ENCODE results near the gene TEAD1. TPM values are rescaled to one million over a fixed set of nuclear protein-coding genes. Genes with fewer than 3 reads are reported as not detected.

The TEAD1 gene
- total RNA-seq, 2 experiments from 2014 or later: 0.11 TPM; not detected in 1

DNA sequence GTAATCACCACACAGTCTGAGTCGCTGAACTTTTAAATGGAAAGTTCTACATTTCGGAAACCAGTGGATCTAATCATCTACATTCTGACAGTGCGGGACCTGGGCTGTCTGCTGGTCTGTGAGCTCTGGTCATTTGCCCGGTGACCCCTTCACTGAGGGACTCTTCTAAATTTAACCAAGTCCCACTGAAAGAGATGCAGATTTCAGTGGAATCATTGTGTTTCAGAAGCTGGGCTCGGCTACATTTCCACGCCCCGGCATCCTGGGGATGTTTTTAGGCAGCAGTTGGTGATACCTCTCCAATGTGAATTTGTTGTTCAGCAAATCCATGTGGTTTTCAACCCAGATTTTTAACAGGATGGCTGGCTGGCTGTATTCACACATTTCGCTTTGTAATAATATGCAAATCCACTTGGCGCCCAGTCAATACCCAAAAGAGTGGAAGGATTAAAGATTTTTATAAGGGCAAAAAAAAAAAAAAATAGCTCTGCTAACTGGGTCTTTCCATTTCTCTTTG is 189.4 kb downstream of the TEAD1 start:
- ChIA-PET POLR2A (interaction anchor here (0.6 kb wide), 1 partner anchor 17 kb away, joined by 3 read pairs; no protein-coding TSS in a partner anchor), CTCF (interaction anchor here (0.6 to 1.2 kb wide), 3 partner anchors 10 to 25 kb away, joined by 3 to 4 read pairs (median 3); no protein-coding TSS in a partner anchor)
- peaks cover 24 to 31% of the 10 kb centered on the region in 2 experiments for H3K27me3 ChIP-seq (ENCODE audit: control insufficient read depth in 1 of 2, insufficient read depth in 2 of 2, low read length in 2 of 2)
- ATAC-seq (ENCODE audit: poor library complexity): no peak
- no peak for DNase-seq
- no peak overlapping the region for H3K27ac ChIP-seq (ENCODE audit: low read depth in 1 of 2, low read length in 2 of 2)
- no peak overlapping the region for H3K4me3 Mint-ChIP-seq
- TF ChIP-seq, protein P1, sequence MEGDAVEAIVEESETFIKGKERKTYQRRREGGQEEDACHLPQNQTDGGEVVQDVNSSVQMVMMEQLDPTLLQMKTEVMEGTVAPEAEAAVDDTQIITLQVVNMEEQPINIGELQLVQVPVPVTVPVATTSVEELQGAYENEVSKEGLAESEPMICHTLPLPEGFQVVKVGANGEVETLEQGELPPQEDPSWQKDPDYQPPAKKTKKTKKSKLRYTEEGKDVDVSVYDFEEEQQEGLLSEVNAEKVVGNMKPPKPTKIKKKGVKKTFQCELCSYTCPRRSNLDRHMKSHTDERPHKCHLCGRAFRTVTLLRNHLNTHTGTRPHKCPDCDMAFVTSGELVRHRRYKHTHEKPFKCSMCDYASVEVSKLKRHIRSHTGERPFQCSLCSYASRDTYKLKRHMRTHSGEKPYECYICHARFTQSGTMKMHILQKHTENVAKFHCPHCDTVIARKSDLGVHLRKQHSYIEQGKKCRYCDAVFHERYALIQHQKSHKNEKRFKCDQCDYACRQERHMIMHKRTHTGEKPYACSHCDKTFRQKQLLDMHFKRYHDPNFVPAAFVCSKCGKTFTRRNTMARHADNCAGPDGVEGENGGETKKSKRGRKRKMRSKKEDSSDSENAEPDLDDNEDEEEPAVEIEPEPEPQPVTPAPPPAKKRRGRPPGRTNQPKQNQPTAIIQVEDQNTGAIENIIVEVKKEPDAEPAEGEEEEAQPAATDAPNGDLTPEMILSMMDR (IDR thresholded peaks at IDR 0.05): no peak
- H3K27ac Mint-ChIP-seq: no peak overlapping the region
- no peaks in the 10 kb centered on the region for H3K4me1 ChIP-seq (ENCODE audit: insufficient read depth, low read length)
- H3K9me3 Mint-ChIP-seq: no peaks in the 10 kb centered on the region
- no peaks in the 10 kb centered on the region for H3K36me3 ChIP-seq (ENCODE audit: insufficient read depth, low read length)
- H3K9me3 ChIP-seq (ENCODE audit: control insufficient read depth in 1 of 2, insufficient read depth in 1 of 2, low read length in 2 of 2): no peaks in the 10 kb centered on the region
- intact Hi-C loops (cut with DNase I, micrococcal nuclease): no loop called here
- H3K4me3 ChIP-seq (ENCODE audit: low read length): no peak overlapping the region
- H3K27me3 Mint-ChIP-seq: peaks cover 69% of the 10 kb centered on the region
- H3K4me1 Mint-ChIP-seq (ENCODE audit: low read depth): peaks cover 9% of the 10 kb centered on the region
- no peaks in the 10 kb centered on the region for H3K36me3 Mint-ChIP-seq (ENCODE audit: low read depth)

DNA sequence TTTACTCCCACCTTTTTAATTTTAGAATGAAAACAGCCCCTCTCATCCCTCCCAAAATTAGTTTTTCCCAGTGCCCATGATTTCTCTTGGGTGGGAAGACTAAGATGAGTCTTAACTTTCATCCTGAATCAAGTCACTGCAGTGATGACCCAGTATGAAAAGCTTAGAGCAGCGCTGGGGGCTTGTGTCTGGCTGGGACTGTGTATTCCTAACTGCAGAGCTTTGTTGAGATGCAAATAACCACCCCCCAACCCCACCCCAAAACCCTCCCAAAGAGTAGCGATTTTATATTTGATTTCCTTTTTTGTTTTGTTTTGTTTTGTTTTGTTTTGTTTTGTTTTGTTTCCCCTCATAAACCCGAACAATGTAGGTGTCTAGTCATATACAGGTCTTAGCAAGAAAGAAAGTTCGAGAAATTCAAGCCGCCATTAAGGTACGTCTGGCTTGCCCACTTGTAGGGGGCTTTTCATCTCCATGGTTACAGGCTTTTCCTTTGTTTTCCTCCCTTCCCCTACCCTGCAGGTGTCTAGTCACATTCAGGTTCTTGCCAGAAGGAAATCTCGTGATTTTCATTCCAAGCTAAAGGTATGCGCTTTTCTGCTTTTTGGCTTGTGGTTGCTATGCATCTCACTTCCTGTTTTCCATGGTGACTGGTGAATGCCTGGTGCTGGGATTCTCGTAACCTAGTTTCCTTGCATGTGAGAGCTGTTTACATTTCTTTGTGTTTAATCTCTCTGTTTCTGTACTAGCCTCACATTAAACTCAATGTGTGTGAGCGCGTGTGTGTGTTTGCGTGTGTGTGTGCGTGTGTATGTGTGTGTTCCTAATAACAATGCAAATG is 190.3 kb downstream of the TEAD1 start:
- intact Hi-C loops (cut with DNase I, micrococcal nuclease): no loop called here
- no peak overlapping the region for H3K4me3 Mint-ChIP-seq
- H3K27ac Mint-ChIP-seq: no peak overlapping the region
- POLR2A ChIA-PET: no interaction called here
- no peaks in the 10 kb centered on the region for H3K36me3 Mint-ChIP-seq (ENCODE audit: low read depth)
- Histone ChIP-seq H3K9me3 (ENCODE audit: control insufficient read depth in 1 of 2, insufficient read depth in 1 of 2, low read length in 2 of 2) (no peaks in the 10 kb centered on the region), H3K4me1 (ENCODE audit: insufficient read depth, low read length) (no peaks in the 10 kb centered on the region), H3K4me3 (ENCODE audit: low read length) (no peak overlapping the region), H3K27me3 (ENCODE audit: control insufficient read depth in 1 of 2, insufficient read depth in 2 of 2, low read length in 2 of 2) (peaks cover 24 to 31% of the 10 kb centered on the region in 2 experiments), H3K36me3 (ENCODE audit: insufficient read depth, low read length) (no peaks in the 10 kb centered on the region), H3K27ac (ENCODE audit: low read depth in 1 of 2, low read length in 2 of 2) (no peak overlapping the region)
- TF ChIP-seq, protein P1 (IDR thresholded peaks at IDR 0.05): no peak
- peaks cover 71% of the 10 kb centered on the region for H3K27me3 Mint-ChIP-seq
- H3K9me3 Mint-ChIP-seq: no peaks in the 10 kb centered on the region
- CTCF ChIA-PET: interaction anchor here (0.6 kb wide), 2 partner anchors 17 to 24 kb away, joined by 3 to 4 read pairs; no protein-coding TSS in a partner anchor
- peaks cover 9% of the 10 kb centered on the region for H3K4me1 Mint-ChIP-seq (ENCODE audit: low read depth)
- ATAC-seq (ENCODE audit: poor library complexity): no peak
- no peak for DNase-seq

DNA sequence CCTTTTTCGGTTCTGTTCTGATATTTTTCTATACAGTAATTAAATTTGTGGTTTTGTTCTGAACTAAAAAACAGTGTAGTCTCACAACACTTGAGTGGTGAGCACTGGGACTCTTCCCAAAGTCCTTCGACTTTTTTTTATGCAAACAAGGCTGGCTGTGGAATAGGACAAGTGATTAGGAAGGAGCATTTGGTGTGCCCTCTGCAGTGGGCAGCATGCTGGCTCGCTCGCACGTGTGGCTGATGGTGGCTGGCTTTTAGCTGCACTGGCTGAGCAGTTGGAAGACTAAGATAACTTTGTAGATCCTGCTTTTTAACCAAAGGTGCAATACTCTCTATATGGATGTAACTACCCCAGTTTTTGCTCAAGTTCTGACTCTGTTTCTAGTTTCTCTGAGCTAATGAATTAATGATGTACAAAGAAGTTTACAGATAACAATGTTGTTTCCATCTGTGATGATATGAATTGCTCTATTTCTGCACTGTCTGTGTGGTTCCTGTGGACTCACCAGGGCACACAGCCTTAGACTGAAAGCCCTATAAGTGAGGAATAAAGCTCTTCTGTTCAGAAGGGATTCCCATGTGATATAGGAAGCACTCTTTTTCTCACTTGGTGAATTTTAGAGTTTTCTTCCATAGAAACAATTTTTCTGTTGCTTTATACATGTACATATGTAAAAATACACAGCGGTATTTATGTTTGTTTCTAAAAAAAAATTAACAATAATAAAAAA is 191.8 kb downstream of the TEAD1 start:
- Mint-ChIP-seq H3K4me1 (ENCODE audit: low read depth) (peaks cover 9% of the 10 kb centered on the region), H3K27ac (no peak overlapping the region), H3K27me3 (peaks cover 61% of the 10 kb centered on the region), H3K9me3 (no peaks in the 10 kb centered on the region), H3K4me3 (no peak overlapping the region), H3K36me3 (ENCODE audit: low read depth) (no peaks in the 10 kb centered on the region)
- TF ChIP-seq, protein P1 (IDR thresholded peaks at IDR 0.05): no peak
- POLR2A ChIA-PET: no interaction called here
- no peaks in the 10 kb centered on the region for H3K9me3 ChIP-seq (ENCODE audit: control insufficient read depth in 1 of 2, insufficient read depth in 1 of 2, low read length in 2 of 2)
- ATAC-seq (ENCODE audit: poor library complexity): no peak
- no peak overlapping the region for H3K27ac ChIP-seq (ENCODE audit: low read depth in 1 of 2, low read length in 2 of 2)
- no peaks in the 10 kb centered on the region for H3K36me3 ChIP-seq (ENCODE audit: insufficient read depth, low read length)
- intact Hi-C loops (cut with DNase I, micrococcal nuclease): no loop called here
- CTCF ChIA-PET: interaction anchor here (1.1 kb wide), 1 partner anchor 10 kb away, joined by 3 read pairs; no protein-coding TSS in a partner anchor
- H3K27me3 ChIP-seq (ENCODE audit: control insufficient read depth in 1 of 2, insufficient read depth in 2 of 2, low read length in 2 of 2): peaks cover 24 to 31% of the 10 kb centered on the region in 2 experiments
- H3K4me1 ChIP-seq (ENCODE audit: insufficient read depth, low read length): no peaks in the 10 kb centered on the region
- no peak overlapping the region for H3K4me3 ChIP-seq (ENCODE audit: low read length)
- no peak for DNase-seq
